ENCODE measurements around the gene MRPL40. TPM values are rescaled to one million over a fixed set of nuclear protein-coding genes. Genes with fewer than 3 reads are reported as not detected.

The MRPL40 gene
- total and polyA plus RNA-seq, 2 of the 13 experiments (the other 11 are each of a cell fraction or from before 2014, with no cell fraction given): 42.7 to 79.7 TPM

DNA sequence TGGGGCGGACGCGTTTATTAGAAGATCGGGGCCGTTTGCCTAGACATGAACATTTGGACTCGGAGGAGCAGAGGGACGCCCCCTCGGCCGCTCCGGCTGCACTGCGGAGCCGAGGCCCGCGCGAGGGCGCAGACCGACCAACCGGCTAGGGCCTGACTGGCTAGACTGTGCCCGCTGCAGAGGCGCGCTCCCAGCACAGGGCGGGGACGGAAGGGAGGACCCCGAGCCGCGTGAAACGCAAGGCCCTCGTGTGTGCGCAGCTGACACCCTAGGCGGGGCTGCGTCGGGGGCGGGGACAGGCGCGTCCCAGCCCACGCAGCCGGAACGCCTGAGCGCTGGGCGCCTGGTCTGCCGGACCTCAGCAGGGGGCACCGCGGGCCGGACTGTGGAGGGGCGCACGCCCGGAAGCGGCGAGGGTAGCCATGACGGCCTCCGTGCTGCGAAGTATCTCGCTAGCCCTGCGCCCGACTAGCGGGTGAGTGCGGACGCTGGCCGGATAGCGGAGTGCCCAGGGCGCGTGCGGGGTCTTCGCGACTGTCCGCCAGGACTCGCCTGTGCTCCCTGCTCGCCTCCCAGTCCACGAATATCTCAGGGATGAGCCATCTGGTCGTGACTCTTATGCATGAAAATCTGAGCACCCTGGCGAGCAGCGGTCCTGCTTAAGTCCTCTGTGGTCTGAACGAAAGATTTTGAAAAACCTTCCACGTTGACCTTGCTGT, at the start of gene MRPL40 (continued):
- no peak; the same call in 1 of the 2 replicates for TF ChIP-seq ZNF562 (CRISPR knock-in tag; IDR thresholded peaks at IDR 0.05; ENCODE audit: borderline replicate concordance)
- peak; percentile 92 for TF ChIP-seq POLR2AphosphoS5 (IDR thresholded peaks at IDR 0.05; ENCODE audit: low read depth, low read length)
- peak; percentile 44 for TF ChIP-seq ZEB1 (IDR thresholded peaks at IDR 0.05; ENCODE audit: insufficient replicate concordance, low read depth)
- peak; percentile 98 for TF ChIP-seq ZFX (CRISPR knock-in tag; IDR thresholded peaks at IDR 0.05; ENCODE audit: low read depth)
- TF ChIP-seq HNF4G (IDR thresholded peaks at IDR 0.05; ENCODE audit: borderline replicate concordance, low read depth, low read length): peak; percentile 69
- peak; percentile 68; the same call in 1 of the 2 replicates for TF ChIP-seq HNF4G (CRISPR knock-in tag; IDR thresholded peaks at IDR 0.05; ENCODE audit: borderline replicate concordance, low read depth)
- TF ChIP-seq ZNF446 (CRISPR knock-in tag; IDR thresholded peaks at IDR 0.05): no peak
- no peak for TF ChIP-seq SMC3 (IDR thresholded peaks at IDR 0.05; ENCODE audit: low read length)
- TF ChIP-seq NKX3-1 (CRISPR knock-in tag; IDR thresholded peaks at IDR 0.05): no peak
- peak; percentile 33; the same call in 1 of the 2 replicates for TF ChIP-seq ZNF790 (CRISPR knock-in tag; IDR thresholded peaks at IDR 0.05; ENCODE audit: borderline replicate concordance)
- TF ChIP-seq ZNF543 (CRISPR knock-in tag; IDR thresholded peaks at IDR 0.05): peak; percentile 99
- peak; percentile 94 for TF ChIP-seq TMF1 (CRISPR knock-in tag; IDR thresholded peaks at IDR 0.05; ENCODE audit: low read depth)
- TF ChIP-seq SRSF9 (IDR thresholded peaks at IDR 0.05; ENCODE audit: borderline replicate concordance, insufficient read depth, low read depth, low read length, poor library complexity, severe bottlenecking): no peak
- TF ChIP-seq, protein P1, sequence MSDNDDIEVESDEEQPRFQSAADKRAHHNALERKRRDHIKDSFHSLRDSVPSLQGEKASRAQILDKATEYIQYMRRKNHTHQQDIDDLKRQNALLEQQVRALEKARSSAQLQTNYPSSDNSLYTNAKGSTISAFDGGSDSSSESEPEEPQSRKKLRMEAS (IDR thresholded peaks at IDR 0.05): peak; percentile 94
- TF ChIP-seq, protein P2, sequence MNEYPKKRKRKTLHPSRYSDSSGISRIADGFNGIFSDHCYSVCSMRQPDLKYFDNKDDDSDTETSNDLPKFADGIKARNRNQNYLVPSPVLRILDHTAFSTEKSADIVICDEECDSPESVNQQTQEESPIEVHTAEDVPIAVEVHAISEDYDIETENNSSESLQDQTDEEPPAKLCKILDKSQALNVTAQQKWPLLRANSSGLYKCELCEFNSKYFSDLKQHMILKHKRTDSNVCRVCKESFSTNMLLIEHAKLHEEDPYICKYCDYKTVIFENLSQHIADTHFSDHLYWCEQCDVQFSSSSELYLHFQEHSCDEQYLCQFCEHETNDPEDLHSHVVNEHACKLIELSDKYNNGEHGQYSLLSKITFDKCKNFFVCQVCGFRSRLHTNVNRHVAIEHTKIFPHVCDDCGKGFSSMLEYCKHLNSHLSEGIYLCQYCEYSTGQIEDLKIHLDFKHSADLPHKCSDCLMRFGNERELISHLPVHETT (CRISPR knock-in tag; conservative IDR thresholded peaks at IDR 0.05): peak; percentile 98
- TF ChIP-seq, protein P3, sequence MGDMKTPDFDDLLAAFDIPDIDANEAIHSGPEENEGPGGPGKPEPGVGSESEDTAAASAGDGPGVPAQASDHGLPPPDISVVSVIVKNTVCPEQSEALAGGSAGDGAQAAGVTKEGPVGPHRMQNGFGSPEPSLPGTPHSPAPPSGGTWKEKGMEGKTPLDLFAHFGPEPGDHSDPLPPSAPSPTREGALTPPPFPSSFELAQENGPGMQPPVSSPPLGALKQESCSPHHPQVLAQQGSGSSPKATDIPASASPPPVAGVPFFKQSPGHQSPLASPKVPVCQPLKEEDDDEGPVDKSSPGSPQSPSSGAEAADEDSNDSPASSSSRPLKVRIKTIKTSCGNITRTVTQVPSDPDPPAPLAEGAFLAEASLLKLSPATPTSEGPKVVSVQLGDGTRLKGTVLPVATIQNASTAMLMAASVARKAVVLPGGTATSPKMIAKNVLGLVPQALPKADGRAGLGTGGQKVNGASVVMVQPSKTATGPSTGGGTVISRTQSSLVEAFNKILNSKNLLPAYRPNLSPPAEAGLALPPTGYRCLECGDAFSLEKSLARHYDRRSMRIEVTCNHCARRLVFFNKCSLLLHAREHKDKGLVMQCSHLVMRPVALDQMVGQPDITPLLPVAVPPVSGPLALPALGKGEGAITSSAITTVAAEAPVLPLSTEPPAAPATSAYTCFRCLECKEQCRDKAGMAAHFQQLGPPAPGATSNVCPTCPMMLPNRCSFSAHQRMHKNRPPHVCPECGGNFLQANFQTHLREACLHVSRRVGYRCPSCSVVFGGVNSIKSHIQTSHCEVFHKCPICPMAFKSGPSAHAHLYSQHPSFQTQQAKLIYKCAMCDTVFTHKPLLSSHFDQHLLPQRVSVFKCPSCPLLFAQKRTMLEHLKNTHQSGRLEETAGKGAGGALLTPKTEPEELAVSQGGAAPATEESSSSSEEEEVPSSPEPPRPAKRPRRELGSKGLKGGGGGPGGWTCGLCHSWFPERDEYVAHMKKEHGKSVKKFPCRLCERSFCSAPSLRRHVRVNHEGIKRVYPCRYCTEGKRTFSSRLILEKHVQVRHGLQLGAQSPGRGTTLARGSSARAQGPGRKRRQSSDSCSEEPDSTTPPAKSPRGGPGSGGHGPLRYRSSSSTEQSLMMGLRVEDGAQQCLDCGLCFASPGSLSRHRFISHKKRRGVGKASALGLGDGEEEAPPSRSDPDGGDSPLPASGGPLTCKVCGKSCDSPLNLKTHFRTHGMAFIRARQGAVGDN (CRISPR knock-in tag; IDR thresholded peaks at IDR 0.05): peak; percentile 97
- TF ChIP-seq, protein P4, sequence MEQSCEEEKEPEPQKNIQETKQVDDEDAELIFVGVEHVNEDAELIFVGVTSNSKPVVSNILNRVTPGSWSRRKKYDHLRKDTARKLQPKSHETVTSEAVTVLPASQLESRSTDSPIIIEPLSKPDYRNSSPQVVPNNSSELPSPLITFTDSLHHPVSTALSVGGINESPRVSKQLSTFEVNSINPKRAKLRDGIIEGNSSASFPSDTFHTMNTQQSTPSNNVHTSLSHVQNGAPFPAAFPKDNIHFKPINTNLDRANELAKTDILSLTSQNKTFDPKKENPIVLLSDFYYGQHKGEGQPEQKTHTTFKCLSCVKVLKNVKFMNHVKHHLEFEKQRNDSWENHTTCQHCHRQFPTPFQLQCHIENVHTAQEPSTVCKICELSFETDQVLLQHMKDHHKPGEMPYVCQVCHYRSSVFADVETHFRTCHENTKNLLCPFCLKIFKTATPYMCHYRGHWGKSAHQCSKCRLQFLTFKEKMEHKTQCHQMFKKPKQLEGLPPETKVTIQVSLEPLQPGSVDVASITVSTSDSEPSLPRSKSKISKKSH (CRISPR knock-in tag; IDR thresholded peaks at IDR 0.05; ENCODE audit: borderline replicate concordance): peak; percentile 88; the same call in 1 of the 2 replicates
- TF ChIP-seq, protein P5, sequence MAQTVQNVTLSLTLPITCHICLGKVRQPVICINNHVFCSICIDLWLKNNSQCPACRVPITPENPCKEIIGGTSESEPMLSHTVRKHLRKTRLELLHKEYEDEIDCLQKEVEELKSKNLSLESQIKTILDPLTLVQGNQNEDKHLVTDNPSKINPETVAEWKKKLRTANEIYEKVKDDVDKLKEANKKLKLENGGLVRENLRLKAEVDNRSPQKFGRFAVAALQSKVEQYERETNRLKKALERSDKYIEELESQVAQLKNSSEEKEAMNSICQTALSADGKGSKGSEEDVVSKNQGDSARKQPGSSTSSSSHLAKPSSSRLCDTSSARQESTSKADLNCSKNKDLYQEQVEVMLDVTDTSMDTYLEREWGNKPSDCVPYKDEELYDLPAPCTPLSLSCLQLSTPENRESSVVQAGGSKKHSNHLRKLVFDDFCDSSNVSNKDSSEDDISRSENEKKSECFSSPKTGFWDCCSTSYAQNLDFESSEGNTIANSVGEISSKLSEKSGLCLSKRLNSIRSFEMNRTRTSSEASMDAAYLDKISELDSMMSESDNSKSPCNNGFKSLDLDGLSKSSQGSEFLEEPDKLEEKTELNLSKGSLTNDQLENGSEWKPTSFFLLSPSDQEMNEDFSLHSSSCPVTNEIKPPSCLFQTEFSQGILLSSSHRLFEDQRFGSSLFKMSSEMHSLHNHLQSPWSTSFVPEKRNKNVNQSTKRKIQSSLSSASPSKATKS (CRISPR knock-in tag; IDR thresholded peaks at IDR 0.05): peak; percentile 60; the same call in 1 of the 2 replicates
- peak; percentile 19; the same call in 1 of the 2 replicates for TF ChIP-seq STAG1 (CRISPR knock-in tag; IDR thresholded peaks at IDR 0.05)
- peak; percentile 96 for TF ChIP-seq ZNF331 (CRISPR knock-in tag; IDR thresholded peaks at IDR 0.05)
